GM06990 (cell line): Measurements from ENCODE around the gene TCF4.

Experiments used
- DNase-seq: peaks from one replicate; pipeline ENCODE4 v3.0.0-alpha.2; 2011; ENCODE audit not compliant: insufficient read length; ENCODE audit errors: extremely low read depth
- H3K27me3 ChIP-seq: replicated peaks from 2 replicates; pipeline ENCODE4 v1.6.0; 2011; ENCODE audit warnings: low read length; ENCODE audit not compliant: control insufficient read depth, insufficient read depth
- H3K36me3 ChIP-seq: 2 replicates; pipeline ENCODE4 v1.5.1; 2011; ENCODE audit warnings: low read length; ENCODE audit not compliant: control insufficient read depth, insufficient read depth
- H3K4me3 ChIP-seq: replicated peaks from 2 replicates; pipeline ENCODE4 v1.5.1; 2011; ENCODE audit warnings: low read depth, mild to moderate bottlenecking, control low read depth, low read length
- TF ChIP-seq, protein P1 (sequence below): IDR thresholded peaks from 2 replicates; pipeline ENCODE4 v1.5.1; 2011; ENCODE audit warnings: low read length, control low read depth, mild to moderate bottlenecking, inconsistent platforms; ENCODE audit not compliant: insufficient read depth, poor library complexity, severe bottlenecking

The TCF4 gene

DNA sequence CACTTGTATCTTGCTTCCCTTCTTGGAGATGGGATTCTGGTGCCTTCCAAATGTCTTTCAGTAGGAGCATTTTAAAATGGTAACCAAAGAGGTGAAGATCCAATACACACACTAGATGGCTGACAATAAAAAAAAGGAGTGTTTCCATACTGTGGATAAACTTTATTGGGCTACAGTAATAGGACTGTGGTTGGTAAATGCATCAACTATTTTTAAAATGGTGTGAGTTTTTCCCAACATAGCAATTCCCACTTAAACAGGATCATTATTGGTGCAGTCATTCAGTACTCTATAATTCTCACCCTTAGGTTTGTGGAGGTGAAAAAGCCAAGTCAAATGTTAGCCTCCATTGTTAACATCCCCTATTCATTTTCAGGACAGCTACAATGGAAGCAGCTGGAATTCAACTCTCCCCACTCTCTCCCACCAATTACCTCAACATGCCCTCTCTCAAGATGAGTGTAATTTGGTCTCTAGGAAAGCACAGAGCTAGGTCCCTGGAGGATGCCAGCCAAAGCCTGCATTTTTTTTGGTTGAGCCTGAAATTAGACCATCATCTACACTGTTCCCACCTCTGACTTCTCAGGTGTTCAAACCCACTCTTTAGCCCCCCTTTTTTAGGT lies 273.3 kb downstream of the TCF4 start:
- no peaks in the 10 kb centered on the region for H3K36me3 ChIP-seq
- H3K27me3 ChIP-seq: no peaks in the 10 kb centered on the region
- TF ChIP-seq, protein P1, sequence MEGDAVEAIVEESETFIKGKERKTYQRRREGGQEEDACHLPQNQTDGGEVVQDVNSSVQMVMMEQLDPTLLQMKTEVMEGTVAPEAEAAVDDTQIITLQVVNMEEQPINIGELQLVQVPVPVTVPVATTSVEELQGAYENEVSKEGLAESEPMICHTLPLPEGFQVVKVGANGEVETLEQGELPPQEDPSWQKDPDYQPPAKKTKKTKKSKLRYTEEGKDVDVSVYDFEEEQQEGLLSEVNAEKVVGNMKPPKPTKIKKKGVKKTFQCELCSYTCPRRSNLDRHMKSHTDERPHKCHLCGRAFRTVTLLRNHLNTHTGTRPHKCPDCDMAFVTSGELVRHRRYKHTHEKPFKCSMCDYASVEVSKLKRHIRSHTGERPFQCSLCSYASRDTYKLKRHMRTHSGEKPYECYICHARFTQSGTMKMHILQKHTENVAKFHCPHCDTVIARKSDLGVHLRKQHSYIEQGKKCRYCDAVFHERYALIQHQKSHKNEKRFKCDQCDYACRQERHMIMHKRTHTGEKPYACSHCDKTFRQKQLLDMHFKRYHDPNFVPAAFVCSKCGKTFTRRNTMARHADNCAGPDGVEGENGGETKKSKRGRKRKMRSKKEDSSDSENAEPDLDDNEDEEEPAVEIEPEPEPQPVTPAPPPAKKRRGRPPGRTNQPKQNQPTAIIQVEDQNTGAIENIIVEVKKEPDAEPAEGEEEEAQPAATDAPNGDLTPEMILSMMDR: no peak
- DNase-seq: no peak
- peak overlapping the region; percentile 31 for H3K4me3 ChIP-seq

DNA sequence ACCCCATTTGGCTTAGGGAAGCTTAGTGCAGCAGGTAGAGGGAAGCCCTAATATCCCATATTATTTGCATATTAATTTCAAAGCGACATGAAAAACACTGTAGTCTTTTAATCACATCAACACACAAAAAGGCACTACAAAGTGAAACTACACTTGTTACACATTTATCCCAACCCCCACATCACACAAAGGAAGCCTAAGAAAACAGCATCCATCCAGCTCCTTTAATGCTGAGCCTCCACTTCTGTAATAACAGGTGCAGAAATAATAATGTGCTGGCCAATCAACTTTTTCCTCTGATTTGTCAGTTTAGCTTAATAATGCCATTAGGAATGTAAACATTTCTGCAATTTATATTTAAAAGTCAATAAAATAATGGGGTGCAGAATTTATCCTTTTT lies 274.0 kb downstream of the TCF4 start:
- Histone ChIP-seq H3K4me3 (peak overlapping the region; percentile 47), H3K36me3 (no peaks in the 10 kb centered on the region)
- TF ChIP-seq, protein P1: no peak

DNA sequence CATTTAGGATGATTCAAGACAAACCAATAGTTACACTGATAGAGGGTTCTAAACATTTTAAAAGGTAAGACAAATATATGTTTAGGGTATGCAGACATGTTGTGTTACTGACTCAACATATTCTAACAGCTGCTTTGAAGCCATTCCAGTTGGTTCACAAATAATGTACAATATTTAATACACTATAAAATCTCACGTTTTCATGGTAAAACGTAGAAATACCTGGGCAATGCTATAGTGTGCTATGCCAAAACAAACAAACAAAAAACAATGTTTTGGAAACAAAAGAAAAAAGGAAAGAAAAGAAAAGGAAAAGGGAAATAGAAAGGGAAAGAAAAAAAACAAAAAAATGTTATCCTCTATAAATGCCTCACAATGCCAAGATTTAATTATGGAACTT lies 277.1 kb downstream of the TCF4 start:
- Histone ChIP-seq H3K4me3 (no peak overlapping the region), H3K27me3 (no peaks in the 10 kb centered on the region), H3K36me3 (no peaks in the 10 kb centered on the region)
- TF ChIP-seq, protein P1: no peak
- no peak for DNase-seq

More for the DNA sequence above, 274.0 kb downstream of the TCF4 start:
- no peaks in the 10 kb centered on the region for H3K27me3 ChIP-seq
- no peak for DNase-seq

DNA sequence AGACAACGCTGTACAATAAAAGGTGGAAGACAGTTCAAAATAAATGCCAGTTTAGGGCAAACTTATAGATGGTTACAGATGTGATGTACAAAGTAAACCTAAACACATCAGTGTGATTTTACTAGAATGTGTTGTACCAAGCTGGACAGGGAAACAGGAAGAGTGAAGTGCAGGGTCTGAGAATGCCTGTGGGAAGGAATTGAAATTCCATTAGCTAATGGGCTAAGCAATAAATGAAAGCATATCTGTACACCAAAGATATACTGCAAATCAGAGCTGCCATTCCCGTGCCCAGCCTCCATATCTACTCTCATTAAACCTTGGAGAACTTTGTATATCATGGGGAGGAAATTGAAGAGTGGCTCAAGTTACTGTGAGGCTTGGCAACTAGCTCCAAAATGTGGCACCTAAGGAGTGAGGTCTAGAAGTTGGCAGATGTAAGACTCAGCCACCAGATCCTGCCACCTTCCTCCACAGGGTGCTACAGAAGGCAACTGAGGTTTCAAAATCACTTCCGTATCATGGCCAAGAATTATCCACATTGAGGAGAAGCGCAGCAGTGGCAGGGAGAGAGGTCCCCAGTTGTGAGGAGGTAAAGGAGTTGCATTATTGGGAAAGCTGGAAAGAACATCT lies 277.8 kb downstream of the TCF4 start:
- H3K27me3 ChIP-seq: no peaks in the 10 kb centered on the region
- no peak overlapping the region for H3K4me3 ChIP-seq
- DNase-seq: no peak
- TF ChIP-seq, protein P1: no peak
- H3K36me3 ChIP-seq: no peaks in the 10 kb centered on the region

DNA sequence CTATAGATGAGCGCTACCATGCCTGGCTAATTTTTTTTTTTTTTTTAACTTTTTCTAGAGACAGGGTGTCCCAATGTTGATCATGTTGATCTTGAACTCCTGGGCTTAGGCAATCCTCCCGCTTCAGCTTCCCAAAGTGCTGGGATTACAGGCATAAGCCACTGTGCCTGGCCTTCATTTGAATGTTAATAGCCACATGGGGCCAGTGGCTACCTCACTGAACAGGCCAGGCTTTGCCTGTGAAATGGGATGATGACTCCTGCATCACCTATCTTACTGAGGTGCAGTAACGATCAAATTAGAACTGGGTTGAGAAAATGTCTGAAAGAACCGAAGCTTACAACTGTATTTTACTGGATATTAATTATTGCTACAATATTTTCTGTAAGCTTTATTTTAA lies 278.7 kb downstream of the TCF4 start:
- Histone ChIP-seq H3K4me3 (no peak overlapping the region), H3K36me3 (no peaks in the 10 kb centered on the region), H3K27me3 (no peaks in the 10 kb centered on the region)
- TF ChIP-seq, protein P1: no peak
- DNase-seq: no peak
